Activated B cell treated with CpG ODN at 0.5 μM for 24 hours (primary cell): ENCODE data around the gene RERE. TPM values are rescaled to one million over a fixed set of nuclear protein-coding genes. Genes with fewer than 3 reads are reported as not detected.
A peak's percentile ranks its signal among the peaks of the same experiment; 100 is the strongest.

Experiments used
- ATAC-seq: fragments of 200-7000 bp; cut with Tn5 transposase; one replicate; pipeline ENCODE4 v1.10.0; 2021; ENCODE audit warnings: low read depth, mild to moderate bottlenecking, moderate library complexity
- CTCF ChIA-PET: fragments of 350-600 bp; sonication (Branson Sonifier 250); formaldehyde crosslinking; loops from one replicate; lab custom pipeline; 2021; ENCODE audit warnings: antibody characterized with exemption; lab: Charles Lee
- POLR2A ChIA-PET: fragments of 350-600 bp; sonication (Branson Sonifier 250); formaldehyde crosslinking; loops from one replicate; lab custom pipeline; 2021; ENCODE audit warnings: antibody characterized with exemption; lab: Charles Lee
- DNase-seq: peaks from one replicate; pipeline ENCODE4 v3.0.0; 2022
- H3K27ac Mint-ChIP-seq: one replicate; pipeline ENCODE4 v1.8.0; 2020; ENCODE audit warnings: mixed read lengths
- H3K27me3 Mint-ChIP-seq: one replicate; pipeline ENCODE4 v1.8.0; 2021; ENCODE audit warnings: mixed read lengths
- H3K36me3 Mint-ChIP-seq: one replicate; pipeline ENCODE4 v1.8.0; 2021; ENCODE audit warnings: low read depth, mixed read lengths
- H3K4me1 Mint-ChIP-seq: one replicate; pipeline ENCODE4 v1.8.0; 2021; ENCODE audit warnings: mixed read lengths
- H3K4me3 Mint-ChIP-seq: one replicate; pipeline ENCODE4 v1.8.0; 2020; ENCODE audit warnings: mild to moderate bottlenecking, mixed read lengths
- H3K9me3 Mint-ChIP-seq: one replicate; pipeline ENCODE4 v1.8.0; 2020; ENCODE audit warnings: mixed read lengths
- intact Hi-C: fragments of 100-400 bp; cut with micrococcal nuclease; formaldehyde crosslinking; loops from one replicate; pipeline ENCODE4 v1.15.1; 2024
- total RNA-seq: library from RNA; stranded (reverse); gene quantifications from 2 replicates; pipeline ENCODE4 v1.2.3, GENCODE V29; 2022
- TF ChIP-seq, protein P1 (sequence below): fragments of 200-600 bp; IDR thresholded peaks from one replicate; pipeline ENCODE4 v1.8.0; 2022; ENCODE audit warnings: antibody characterized with exemption, mild to moderate bottlenecking

RERE gene
- total RNA-seq, 1 donor from 2014 or later, result 98.8 TPM

- peaks cover 77% of the 10 kb centered on the region for H3K4me1 Mint-ChIP-seq
- no peaks in the 10 kb centered on the region for H3K9me3 Mint-ChIP-seq
- H3K27me3 Mint-ChIP-seq, result no peaks in the 10 kb centered on the region
- TF ChIP-seq, protein P1, sequence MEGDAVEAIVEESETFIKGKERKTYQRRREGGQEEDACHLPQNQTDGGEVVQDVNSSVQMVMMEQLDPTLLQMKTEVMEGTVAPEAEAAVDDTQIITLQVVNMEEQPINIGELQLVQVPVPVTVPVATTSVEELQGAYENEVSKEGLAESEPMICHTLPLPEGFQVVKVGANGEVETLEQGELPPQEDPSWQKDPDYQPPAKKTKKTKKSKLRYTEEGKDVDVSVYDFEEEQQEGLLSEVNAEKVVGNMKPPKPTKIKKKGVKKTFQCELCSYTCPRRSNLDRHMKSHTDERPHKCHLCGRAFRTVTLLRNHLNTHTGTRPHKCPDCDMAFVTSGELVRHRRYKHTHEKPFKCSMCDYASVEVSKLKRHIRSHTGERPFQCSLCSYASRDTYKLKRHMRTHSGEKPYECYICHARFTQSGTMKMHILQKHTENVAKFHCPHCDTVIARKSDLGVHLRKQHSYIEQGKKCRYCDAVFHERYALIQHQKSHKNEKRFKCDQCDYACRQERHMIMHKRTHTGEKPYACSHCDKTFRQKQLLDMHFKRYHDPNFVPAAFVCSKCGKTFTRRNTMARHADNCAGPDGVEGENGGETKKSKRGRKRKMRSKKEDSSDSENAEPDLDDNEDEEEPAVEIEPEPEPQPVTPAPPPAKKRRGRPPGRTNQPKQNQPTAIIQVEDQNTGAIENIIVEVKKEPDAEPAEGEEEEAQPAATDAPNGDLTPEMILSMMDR, result no peak
- peak overlapping the region; percentile 82 for H3K27ac Mint-ChIP-seq
- ATAC-seq (no peak), DNase-seq (no peak)
- H3K36me3 Mint-ChIP-seq, result peaks cover 32% of the 10 kb centered on the region
- intact Hi-C loops, result no loop called here
- CTCF ChIA-PET, result interaction anchor here (3.4 kb wide), 1 partner anchor 13 kb away, joined by 12 read pairs; no protein-coding TSS in a partner anchor
- POLR2A ChIA-PET, result interaction anchor here (0.6 to 1.6 kb wide), 3 partner anchors 13 to 742 kb away, joined by 4 to 6 read pairs (median 6); no protein-coding TSS in a partner anchor
- peak overlapping the region; percentile 79 for H3K4me3 Mint-ChIP-seq
Measured at GRCh38 chr1:8396083-8396785, 421.2 kb downstream of the RERE start.

GRCh38 chr1:8395433-8395866 is 422.0 kb downstream of the RERE start:
- TF ChIP-seq, protein P1, result no peak
- ATAC-seq (peak; percentile 77), DNase-seq (no peak)
- ChIA-PET POLR2A (interaction anchor here (0.6 to 1.0 kb wide), 4 partner anchors 31 to 276 kb away, joined by 3 to 11 read pairs (median 4); no protein-coding TSS in a partner anchor), CTCF (interaction anchor here (1.4 to 3.4 kb wide), 2 partner anchors 14 to 332 kb away, joined by 3 to 12 read pairs; no protein-coding TSS in a partner anchor)
- H3K9me3 Mint-ChIP-seq, result no peaks in the 10 kb centered on the region
- H3K4me1 Mint-ChIP-seq, result peaks cover 85% of the 10 kb centered on the region
- intact Hi-C loops, result loop anchor here (1.0 kb wide), 1 partner anchor 32 kb away; no protein-coding TSS in a partner anchor
- peak overlapping the region; percentile 82 for H3K27ac Mint-ChIP-seq
- H3K4me3 Mint-ChIP-seq, result peak overlapping the region; percentile 79
- peaks cover 36% of the 10 kb centered on the region for H3K36me3 Mint-ChIP-seq
- no peaks in the 10 kb centered on the region for H3K27me3 Mint-ChIP-seq

GRCh38 chr1:8394456-8395321 is 422.8 kb downstream of the RERE start:
- Mint-ChIP-seq H3K4me1 (peaks cover 92% of the 10 kb centered on the region), H3K27me3 (no peaks in the 10 kb centered on the region), H3K27ac (peak overlapping the region; percentile 82), H3K36me3 (peaks cover 40% of the 10 kb centered on the region), H3K4me3 (peak overlapping the region; percentile 79), H3K9me3 (no peaks in the 10 kb centered on the region)
- ATAC-seq (no peak), DNase-seq (no peak)
- intact Hi-C loops, result loop anchor here (1.0 kb wide), 1 partner anchor 33 kb away; no protein-coding TSS in a partner anchor
- ChIA-PET POLR2A (interaction anchor here (0.6 to 1.0 kb wide), 5 partner anchors 30 to 277 kb away, joined by 3 to 11 read pairs (median 3); no protein-coding TSS in a partner anchor), CTCF (interaction anchor here (1.4 to 3.4 kb wide), 2 partner anchors 15 to 332 kb away, joined by 3 to 12 read pairs; no protein-coding TSS in a partner anchor)
- TF ChIP-seq, protein P1, result no peak

- POLR2A ChIA-PET, result interaction anchor here (0.6 kb wide), 1 partner anchor 8 kb away, joined by 6 read pairs; no protein-coding TSS in a partner anchor
- H3K27ac Mint-ChIP-seq, result peak overlapping the region; percentile 66
Measured at GRCh38 chr1:8392522-8392921, 424.9 kb downstream of the RERE start.

More at GRCh38 chr1:8392522-8392921, 424.9 kb downstream of the RERE start:
- Mint-ChIP-seq H3K4me1 (peaks cover 86% of the 10 kb centered on the region), H3K9me3 (no peaks in the 10 kb centered on the region), H3K36me3 (peaks cover 45% of the 10 kb centered on the region), H3K27me3 (no peaks in the 10 kb centered on the region), H3K4me3 (no peak overlapping the region)
- TF ChIP-seq, protein P1, result no peak
- CTCF ChIA-PET, result no interaction called here
- DNase-seq (no peak), ATAC-seq (no peak)
- intact Hi-C loops, result no loop called here
